MCF 10A (cell line): ENCODE measurements around the gene P2RY14. TPM values are rescaled to one million over a fixed set of nuclear protein-coding genes. Genes with fewer than 3 reads are reported as not detected.

ENCODE experiments used
- BruUV-seq: library from RNA; stranded (reverse); fragments of 400-500 nt; replicated peaks from 2 replicates; lab custom pipeline; 2021; lab: Mats Ljungman, UMichigan
- CTCF ChIA-PET: fragments of 300-600 bp; sonication (Branson Sonifier 250); formaldehyde crosslinking; extraction: SDS; loops from one replicate; lab custom pipeline; 2021; ENCODE audit warnings: antibody characterized with exemption, inconsistent platforms; lab: Yijun Ruan, JAX
- POLR2A ChIA-PET: fragments of 300-600, 350-650 bp; sonication (Branson Sonifier 250); formaldehyde crosslinking; extraction: SDS; loops from one replicate; lab custom pipeline; 2020; ENCODE audit warnings: antibody characterized with exemption, inconsistent platforms; lab: Yijun Ruan, JAX
- DNase-seq: peaks from one replicate; pipeline ENCODE4 v3.0.0-alpha.2; 2018; ENCODE audit not compliant: unreplicated experiment
- H3K27ac Mint-ChIP-seq: one replicate; pipeline ENCODE4 v1.8.0; 2022; ENCODE audit warnings: mild to moderate bottlenecking, low read depth, mixed read lengths; ENCODE audit not compliant: unreplicated experiment
- H3K27me3 Mint-ChIP-seq: one replicate; pipeline ENCODE4 v1.8.0; 2022; ENCODE audit warnings: mixed read lengths; ENCODE audit not compliant: insufficient read depth, unreplicated experiment
- H3K36me3 Mint-ChIP-seq: one replicate; pipeline ENCODE4 v1.8.0; 2022; ENCODE audit warnings: mild to moderate bottlenecking, moderate library complexity, mixed read lengths; ENCODE audit not compliant: insufficient read depth, unreplicated experiment
- H3K4me1 Mint-ChIP-seq: one replicate; pipeline ENCODE4 v1.8.0; 2022; ENCODE audit warnings: mixed read lengths; ENCODE audit not compliant: insufficient read depth, unreplicated experiment
- H3K4me3 Mint-ChIP-seq: one replicate; pipeline ENCODE4 v1.8.0; 2022; ENCODE audit warnings: mild to moderate bottlenecking, moderate library complexity, mixed read lengths; ENCODE audit not compliant: unreplicated experiment
- H3K9me3 Mint-ChIP-seq: one replicate; pipeline ENCODE4 v1.8.0; 2022; ENCODE audit warnings: mixed read lengths; ENCODE audit not compliant: unreplicated experiment
- CTCF ChIP-seq: fragments of 200-600 bp; IDR thresholded peaks from one replicate; pipeline ENCODE4 v1.8.0; 2022; ENCODE audit warnings: antibody characterized with exemption, mild to moderate bottlenecking; ENCODE audit not compliant: unreplicated experiment
- intact Hi-C: fragments of 100-400 bp; cut with micrococcal nuclease; formaldehyde crosslinking; loops from 2 replicates; pipeline ENCODE4 v1.14.1; 2022
- total RNA-seq: library from RNA; stranded (reverse); gene quantifications from 2 replicates; pipeline ENCODE4 v1.2.3, GENCODE V29; 2022

P2RY14 gene
- total RNA-seq, 1 experiment from 2014 or later = not detected

- Mint-ChIP-seq H3K4me1 (no peaks in the 10 kb centered on the region), H3K4me3 (no peak overlapping the region), H3K27me3 (no peaks in the 10 kb centered on the region), H3K27ac (no peak overlapping the region), H3K9me3 (no peaks in the 10 kb centered on the region), H3K36me3 (no peaks in the 10 kb centered on the region)
- intact Hi-C loops = no loop called here
- ChIA-PET CTCF (interaction anchor here (0.6 to 2.7 kb wide), 8 partner anchors 12 to 1002 kb away, joined by 3 to 18 read pairs (median 4); no protein-coding TSS in a partner anchor), POLR2A (interaction anchor here (0.6 to 0.7 kb wide), 3 partner anchors 9 to 892 kb away, joined by 3 read pairs; no protein-coding TSS in a partner anchor)
- no peak for DNase-seq
- no peak for TF ChIP-seq CTCF
- no TSS peak for BruUV-seq
Observed at GRCh38 chr3:151268267-151269235, 9.8 kb downstream of the P2RY14 start.

- no peak for DNase-seq
- Mint-ChIP-seq H3K27me3 (no peaks in the 10 kb centered on the region), H3K9me3 (no peaks in the 10 kb centered on the region), H3K4me3 (no peak overlapping the region), H3K36me3 (no peaks in the 10 kb centered on the region), H3K27ac (no peak overlapping the region), H3K4me1 (no peaks in the 10 kb centered on the region)
- TF ChIP-seq CTCF = no peak
- intact Hi-C loops = no loop called here
- ChIA-PET CTCF (interaction anchor here (0.5 to 2.7 kb wide), 7 partner anchors 13 to 387 kb away, joined by 3 to 18 read pairs (median 5); no protein-coding TSS in a partner anchor), POLR2A (no interaction called here)
- no TSS peak for BruUV-seq
Observed at GRCh38 chr3:151267066-151267465, 11.3 kb downstream of the P2RY14 start.

GRCh38 chr3:151265866-151266265, 12.5 kb downstream of the P2RY14 start:
- intact Hi-C loops = no loop called here
- no peaks in the 10 kb centered on the region for H3K36me3 Mint-ChIP-seq
- POLR2A ChIA-PET = no interaction called here
- no peak for TF ChIP-seq CTCF
- H3K27me3 Mint-ChIP-seq = no peaks in the 10 kb centered on the region
- no peak overlapping the region for H3K4me3 Mint-ChIP-seq
- no peaks in the 10 kb centered on the region for H3K4me1 Mint-ChIP-seq
- no peak overlapping the region for H3K27ac Mint-ChIP-seq
- BruUV-seq = no TSS peak
- no peak for DNase-seq
- H3K9me3 Mint-ChIP-seq = no peaks in the 10 kb centered on the region
- CTCF ChIA-PET = interaction anchor here (0.5 to 1.6 kb wide), 3 partner anchors 31 to 97 kb away, joined by 3 to 5 read pairs (median 4); no protein-coding TSS in a partner anchor

- H3K36me3 Mint-ChIP-seq = no peaks in the 10 kb centered on the region
- POLR2A ChIA-PET = no interaction called here
- intact Hi-C loops = no loop called here
Observed at GRCh38 chr3:151265166-151265565, 13.2 kb downstream of the P2RY14 start.

More at GRCh38 chr3:151265166-151265565, 13.2 kb downstream of the P2RY14 start:
- BruUV-seq = no TSS peak
- no peak overlapping the region for H3K27ac Mint-ChIP-seq
- TF ChIP-seq CTCF = no peak
- H3K27me3 Mint-ChIP-seq = no peaks in the 10 kb centered on the region
- H3K9me3 Mint-ChIP-seq = no peaks in the 10 kb centered on the region
- CTCF ChIA-PET = interaction anchor here (0.5 to 1.3 kb wide), 2 partner anchors 37 to 97 kb away, joined by 3 to 4 read pairs; no protein-coding TSS in a partner anchor
- DNase-seq = no peak
- H3K4me3 Mint-ChIP-seq = no peak overlapping the region
- H3K4me1 Mint-ChIP-seq = no peaks in the 10 kb centered on the region
